ENCODE measurements around the gene F10.

F10 gene

GRCh38 chr13:113083022-113083373, 39.6 kb upstream of the F10 start:
- Mint-ChIP-seq H3K27me3 (no peaks in the 10 kb centered on the region), H3K4me3 (no peak overlapping the region), H3K4me1 (ENCODE audit: low read depth) (no peaks in the 10 kb centered on the region), H3K36me3 (ENCODE audit: low read depth) (no peaks in the 10 kb centered on the region), H3K9me3 (no peaks in the 10 kb centered on the region), H3K27ac (no peak overlapping the region)

GRCh38 chr13:113083402-113084061, 39.1 kb upstream of the F10 start:
- no peaks in the 10 kb centered on the region for H3K4me1 Mint-ChIP-seq (ENCODE audit: low read depth)
- no peaks in the 10 kb centered on the region for H3K27me3 Mint-ChIP-seq
- H3K9me3 Mint-ChIP-seq: no peaks in the 10 kb centered on the region
- H3K36me3 Mint-ChIP-seq (ENCODE audit: low read depth): no peaks in the 10 kb centered on the region
- no peak overlapping the region for H3K27ac Mint-ChIP-seq
- no peak overlapping the region for H3K4me3 Mint-ChIP-seq

- no peaks in the 10 kb centered on the region for H3K36me3 Mint-ChIP-seq (ENCODE audit: low read depth)
- no peaks in the 10 kb centered on the region for H3K4me1 Mint-ChIP-seq (ENCODE audit: low read depth)
- no peaks in the 10 kb centered on the region for H3K27me3 Mint-ChIP-seq
- H3K4me3 Mint-ChIP-seq: no peak overlapping the region
- H3K9me3 Mint-ChIP-seq: no peaks in the 10 kb centered on the region
- H3K27ac Mint-ChIP-seq: no peak overlapping the region
Observed at GRCh38 chr13:113084094-113084942, 38.3 kb upstream of the F10 start.

GRCh38 chr13:113084943-113085540, 37.6 kb upstream of the F10 start:
- no peaks in the 10 kb centered on the region for H3K9me3 Mint-ChIP-seq

GRCh38 chr13:113086031-113086750, 36.4 kb upstream of the F10 start:
- Mint-ChIP-seq H3K36me3 (ENCODE audit: low read depth) (no peaks in the 10 kb centered on the region), H3K9me3 (no peaks in the 10 kb centered on the region), H3K4me3 (no peak overlapping the region), H3K27ac (no peak overlapping the region), H3K27me3 (no peaks in the 10 kb centered on the region), H3K4me1 (ENCODE audit: low read depth) (no peaks in the 10 kb centered on the region)

More at GRCh38 chr13:113084943-113085540, 37.6 kb upstream of the F10 start:
- H3K4me3 Mint-ChIP-seq: no peak overlapping the region
- H3K27me3 Mint-ChIP-seq: no peaks in the 10 kb centered on the region
- no peaks in the 10 kb centered on the region for H3K4me1 Mint-ChIP-seq (ENCODE audit: low read depth)
- H3K27ac Mint-ChIP-seq: no peak overlapping the region
- H3K36me3 Mint-ChIP-seq (ENCODE audit: low read depth): no peaks in the 10 kb centered on the region

GRCh38 chr13:113086991-113087922, 35.3 kb upstream of the F10 start:
- H3K27me3 Mint-ChIP-seq: no peaks in the 10 kb centered on the region
- H3K27ac Mint-ChIP-seq: no peak overlapping the region
- no peaks in the 10 kb centered on the region for H3K36me3 Mint-ChIP-seq (ENCODE audit: low read depth)
- H3K9me3 Mint-ChIP-seq: no peaks in the 10 kb centered on the region
- H3K4me1 Mint-ChIP-seq (ENCODE audit: low read depth): no peaks in the 10 kb centered on the region
- no peak overlapping the region for H3K4me3 Mint-ChIP-seq

- no peaks in the 10 kb centered on the region for H3K27me3 Mint-ChIP-seq
- no peak overlapping the region for H3K27ac Mint-ChIP-seq
- no peaks in the 10 kb centered on the region for H3K36me3 Mint-ChIP-seq (ENCODE audit: low read depth)
- H3K4me3 Mint-ChIP-seq: no peak overlapping the region
- H3K9me3 Mint-ChIP-seq: no peaks in the 10 kb centered on the region
- H3K4me1 Mint-ChIP-seq (ENCODE audit: low read depth): no peaks in the 10 kb centered on the region
Observed at GRCh38 chr13:113087923-113088690, 34.5 kb upstream of the F10 start.

- no peaks in the 10 kb centered on the region for H3K27me3 Mint-ChIP-seq
Observed at GRCh38 chr13:113088691-113089020, 33.9 kb upstream of the F10 start.

GRCh38 chr13:113089693-113090414, 32.7 kb upstream of the F10 start:
- Mint-ChIP-seq H3K9me3 (no peaks in the 10 kb centered on the region), H3K27ac (no peak overlapping the region), H3K36me3 (ENCODE audit: low read depth) (no peaks in the 10 kb centered on the region), H3K27me3 (no peaks in the 10 kb centered on the region), H3K4me1 (ENCODE audit: low read depth) (no peaks in the 10 kb centered on the region), H3K4me3 (no peak overlapping the region)

More at GRCh38 chr13:113088691-113089020, 33.9 kb upstream of the F10 start:
- Mint-ChIP-seq H3K4me1 (ENCODE audit: low read depth) (no peaks in the 10 kb centered on the region), H3K4me3 (no peak overlapping the region), H3K36me3 (ENCODE audit: low read depth) (no peaks in the 10 kb centered on the region), H3K27ac (no peak overlapping the region), H3K9me3 (no peaks in the 10 kb centered on the region)

GRCh38 chr13:113090415-113090770, 32.2 kb upstream of the F10 start:
- H3K9me3 Mint-ChIP-seq: no peaks in the 10 kb centered on the region
- no peak overlapping the region for H3K4me3 Mint-ChIP-seq
- H3K4me1 Mint-ChIP-seq (ENCODE audit: low read depth): no peaks in the 10 kb centered on the region
- H3K27ac Mint-ChIP-seq: no peak overlapping the region
- no peaks in the 10 kb centered on the region for H3K27me3 Mint-ChIP-seq
- no peaks in the 10 kb centered on the region for H3K36me3 Mint-ChIP-seq (ENCODE audit: low read depth)

- Mint-ChIP-seq H3K27me3 (no peaks in the 10 kb centered on the region), H3K4me3 (no peak overlapping the region), H3K9me3 (no peaks in the 10 kb centered on the region), H3K27ac (no peak overlapping the region), H3K4me1 (ENCODE audit: low read depth) (no peaks in the 10 kb centered on the region), H3K36me3 (ENCODE audit: low read depth) (no peaks in the 10 kb centered on the region)
Observed at GRCh38 chr13:113090806-113091205, 31.8 kb upstream of the F10 start.

GRCh38 chr13:113091211-113091771, 31.3 kb upstream of the F10 start:
- Mint-ChIP-seq H3K27ac (no peak overlapping the region), H3K9me3 (no peaks in the 10 kb centered on the region), H3K36me3 (ENCODE audit: low read depth) (no peaks in the 10 kb centered on the region), H3K4me1 (ENCODE audit: low read depth) (no peaks in the 10 kb centered on the region), H3K4me3 (no peak overlapping the region), H3K27me3 (no peaks in the 10 kb centered on the region)
